ENCODE results near the gene COL9A3. TPM values are rescaled to one million over a fixed set of nuclear protein-coding genes. Genes with fewer than 3 reads are reported as not detected.

COL9A3 gene
- total RNA-seq, 1 experiment from 2014 or later: 150 TPM

GRCh38 chr20:62768234-62768546 is 48.7 kb upstream of the COL9A3 start:
- no peaks in the 10 kb centered on the region; a peak in 1 of 5 replicates for H3K9me3 Mint-ChIP-seq

More at GRCh38 chr20:62768234-62768546, 48.7 kb upstream of the COL9A3 start:
- no peak overlapping the region for H2BK120ac ChIP-seq (ENCODE audit: low read depth, low read length, poor library complexity, severe bottlenecking)
- H3K27ac Mint-ChIP-seq: no peak overlapping the region
- no peaks in the 10 kb centered on the region for H3K4me1 ChIP-seq (ENCODE audit: insufficient read depth, low read length)
- no peak overlapping the region for H3K4ac ChIP-seq (ENCODE audit: low read depth, low read length)
- H3K23me2 ChIP-seq (ENCODE audit: insufficient read length, low read depth, low read length, poor library complexity, severe bottlenecking): no peaks in the 10 kb centered on the region
- peaks cover 2 to 14% of the 10 kb centered on the region in 2 experiments; a peak in 3 of 4 replicates for H3K4me1 Mint-ChIP-seq
- no peak overlapping the region for H2BK15ac ChIP-seq (ENCODE audit: low read depth, low read length)
- H3K14ac ChIP-seq (ENCODE audit: insufficient read depth, low read length): no peak overlapping the region; the same call in 1 of the 2 replicates
- no peak for DNase-seq
- no peaks in the 10 kb centered on the region for H3K9me3 ChIP-seq (ENCODE audit: control insufficient read depth, low read depth, low read length)
- no peak overlapping the region for H2AFZ ChIP-seq (ENCODE audit: low read length)
- H2BK12ac ChIP-seq (ENCODE audit: insufficient read length, low read depth, low read length): no peak overlapping the region
- WGBS (ENCODE audit: extremely low coverage, insufficient read length, low lambda C conversion rate): no CpG with 5 or more reads among the region's 8 CpGs
- H3K79me1 ChIP-seq (ENCODE audit: insufficient read depth, low read depth, low read length, poor library complexity, severe bottlenecking): no peaks in the 10 kb centered on the region
- H3K27ac ChIP-seq (ENCODE audit: insufficient read length, low read depth, low read length): no peak overlapping the region
- H3K9ac ChIP-seq (ENCODE audit: extremely low read depth, insufficient read length, low read length): no peak overlapping the region
- H3K4me2 ChIP-seq (ENCODE audit: insufficient read depth, insufficient read length, low read length): no peak overlapping the region
- H3T11ph ChIP-seq (ENCODE audit: low read length): no peak overlapping the region
- no peak overlapping the region for H4K5ac ChIP-seq (ENCODE audit: insufficient read length, low read depth, low read length)
- H3K56ac ChIP-seq (ENCODE audit: insufficient read length, low read depth, low read length): no peak overlapping the region
- H2AK5ac ChIP-seq (ENCODE audit: insufficient read length, low read length): no peak overlapping the region
- no peaks in the 10 kb centered on the region for H4K20me1 ChIP-seq (ENCODE audit: control insufficient read depth, insufficient read depth, insufficient read length)
- H2BK20ac ChIP-seq (ENCODE audit: low read depth, low read length, poor library complexity, severe bottlenecking): no peak overlapping the region
- no peaks in the 10 kb centered on the region for H3K79me2 ChIP-seq (ENCODE audit: insufficient read depth, low read length)
- no peaks in the 10 kb centered on the region for H3K36me3 Mint-ChIP-seq (ENCODE audit: insufficient read depth in 1 of 3, low read depth in 3 of 3)
- H3K27me3 ChIP-seq (ENCODE audit: insufficient read depth, low read length): no peaks in the 10 kb centered on the region
- no peak overlapping the region for H3K23ac ChIP-seq (ENCODE audit: insufficient read length, low read depth, low read length)
- TF ChIP-seq, protein P1, sequence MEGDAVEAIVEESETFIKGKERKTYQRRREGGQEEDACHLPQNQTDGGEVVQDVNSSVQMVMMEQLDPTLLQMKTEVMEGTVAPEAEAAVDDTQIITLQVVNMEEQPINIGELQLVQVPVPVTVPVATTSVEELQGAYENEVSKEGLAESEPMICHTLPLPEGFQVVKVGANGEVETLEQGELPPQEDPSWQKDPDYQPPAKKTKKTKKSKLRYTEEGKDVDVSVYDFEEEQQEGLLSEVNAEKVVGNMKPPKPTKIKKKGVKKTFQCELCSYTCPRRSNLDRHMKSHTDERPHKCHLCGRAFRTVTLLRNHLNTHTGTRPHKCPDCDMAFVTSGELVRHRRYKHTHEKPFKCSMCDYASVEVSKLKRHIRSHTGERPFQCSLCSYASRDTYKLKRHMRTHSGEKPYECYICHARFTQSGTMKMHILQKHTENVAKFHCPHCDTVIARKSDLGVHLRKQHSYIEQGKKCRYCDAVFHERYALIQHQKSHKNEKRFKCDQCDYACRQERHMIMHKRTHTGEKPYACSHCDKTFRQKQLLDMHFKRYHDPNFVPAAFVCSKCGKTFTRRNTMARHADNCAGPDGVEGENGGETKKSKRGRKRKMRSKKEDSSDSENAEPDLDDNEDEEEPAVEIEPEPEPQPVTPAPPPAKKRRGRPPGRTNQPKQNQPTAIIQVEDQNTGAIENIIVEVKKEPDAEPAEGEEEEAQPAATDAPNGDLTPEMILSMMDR (conservative IDR thresholded peaks at IDR 0.05): no peak
- no peak overlapping the region for H3K4me3 Mint-ChIP-seq
- H3K27me3 Mint-ChIP-seq (ENCODE audit: low read depth): peaks cover 10% of the 10 kb centered on the region
- H2BK5ac ChIP-seq (ENCODE audit: insufficient read length, low read length): no peak overlapping the region
- no peak overlapping the region for H4K91ac ChIP-seq (ENCODE audit: insufficient read length, low read depth, low read length)
- H3K18ac ChIP-seq (ENCODE audit: insufficient read length, low read depth, low read length): no peak overlapping the region
- no peak overlapping the region for H4K8ac ChIP-seq (replicated peaks; ENCODE audit: insufficient read length, low read depth, low read length)

Data from H9 (cell line).